ENCODE measurements around the gene CDKN1B.

DNA sequence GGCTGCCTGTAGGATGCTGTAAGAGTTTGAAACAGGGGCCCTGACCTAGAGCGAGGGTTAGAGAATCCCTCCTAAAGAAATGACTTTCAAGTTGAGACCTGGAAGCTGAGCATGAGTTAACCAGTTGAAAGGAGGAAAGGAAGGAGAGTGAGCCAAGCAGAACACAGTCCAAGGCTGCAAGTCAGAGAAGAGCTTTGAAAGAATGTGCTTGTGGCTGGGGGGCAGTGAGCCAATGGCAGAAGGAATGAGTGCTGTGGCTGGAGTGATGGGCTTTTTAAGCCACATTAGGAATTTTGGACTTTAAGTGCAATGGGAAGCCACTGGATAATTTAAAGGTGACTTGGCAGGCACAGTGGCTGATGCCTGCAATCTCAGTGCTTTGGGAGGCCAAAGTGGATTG, 18.1 kb downstream of the CDKN1B start:
- TF ChIP-seq, protein P1, sequence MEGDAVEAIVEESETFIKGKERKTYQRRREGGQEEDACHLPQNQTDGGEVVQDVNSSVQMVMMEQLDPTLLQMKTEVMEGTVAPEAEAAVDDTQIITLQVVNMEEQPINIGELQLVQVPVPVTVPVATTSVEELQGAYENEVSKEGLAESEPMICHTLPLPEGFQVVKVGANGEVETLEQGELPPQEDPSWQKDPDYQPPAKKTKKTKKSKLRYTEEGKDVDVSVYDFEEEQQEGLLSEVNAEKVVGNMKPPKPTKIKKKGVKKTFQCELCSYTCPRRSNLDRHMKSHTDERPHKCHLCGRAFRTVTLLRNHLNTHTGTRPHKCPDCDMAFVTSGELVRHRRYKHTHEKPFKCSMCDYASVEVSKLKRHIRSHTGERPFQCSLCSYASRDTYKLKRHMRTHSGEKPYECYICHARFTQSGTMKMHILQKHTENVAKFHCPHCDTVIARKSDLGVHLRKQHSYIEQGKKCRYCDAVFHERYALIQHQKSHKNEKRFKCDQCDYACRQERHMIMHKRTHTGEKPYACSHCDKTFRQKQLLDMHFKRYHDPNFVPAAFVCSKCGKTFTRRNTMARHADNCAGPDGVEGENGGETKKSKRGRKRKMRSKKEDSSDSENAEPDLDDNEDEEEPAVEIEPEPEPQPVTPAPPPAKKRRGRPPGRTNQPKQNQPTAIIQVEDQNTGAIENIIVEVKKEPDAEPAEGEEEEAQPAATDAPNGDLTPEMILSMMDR (IDR thresholded peaks at IDR 0.05 in 2 of 3, conservative IDR thresholded peaks at IDR 0.05 in 1 of 3; ENCODE audit: borderline replicate concordance in 1 of 3, insufficient read depth in 1 of 3, low read depth in 2 of 3, low read length in 2 of 3), result no peak
- TF ChIP-seq POLR2A (IDR thresholded peaks at IDR 0.05; ENCODE audit: borderline replicate concordance, extremely low read depth, insufficient read depth, insufficient read length) (no peak), ZNF274 (IDR thresholded peaks at IDR 0.05; ENCODE audit: low read depth, low read length) (no peak), JUND (IDR thresholded peaks at IDR 0.05) (no peak)
- TF ChIP-seq, protein P2, sequence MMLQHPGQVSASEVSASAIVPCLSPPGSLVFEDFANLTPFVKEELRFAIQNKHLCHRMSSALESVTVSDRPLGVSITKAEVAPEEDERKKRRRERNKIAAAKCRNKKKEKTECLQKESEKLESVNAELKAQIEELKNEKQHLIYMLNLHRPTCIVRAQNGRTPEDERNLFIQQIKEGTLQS (IDR thresholded peaks at IDR 0.05), result no peak
- TF ChIP-seq, protein P3, sequence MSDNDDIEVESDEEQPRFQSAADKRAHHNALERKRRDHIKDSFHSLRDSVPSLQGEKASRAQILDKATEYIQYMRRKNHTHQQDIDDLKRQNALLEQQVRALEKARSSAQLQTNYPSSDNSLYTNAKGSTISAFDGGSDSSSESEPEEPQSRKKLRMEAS (IDR thresholded peaks at IDR 0.05), result no peak
